Measurements from ENCODE around the gene CCDC180.
"Not testable (repeated sequence)": the region's sequence is repeated elsewhere in the genome, so short reads cannot be mapped to it uniquely, and the experiment has no call there.

CCDC180 gene

GRCh38 chr9:97311798-97312500 lies 4.5 kb downstream of the CCDC180 start:
- DNase-seq: no peak

GRCh38 chr9:97312556-97312955 lies 5.1 kb downstream of the CCDC180 start:
- no peak for DNase-seq

- no peak for DNase-seq
Measured at GRCh38 chr9:97313243-97313642, 5.8 kb downstream of the CCDC180 start.

GRCh38 chr9:97313746-97314145 lies 6.3 kb downstream of the CCDC180 start:
- DNase-seq: no peak

GRCh38 chr9:97314503-97314902 lies 7.0 kb downstream of the CCDC180 start:
- DNase-seq: no peak

GRCh38 chr9:97315550-97315949 lies 8.1 kb downstream of the CCDC180 start:
- no peak for DNase-seq

- DNase-seq: no peak
Measured at GRCh38 chr9:97316904-97317303, 9.4 kb downstream of the CCDC180 start.

GRCh38 chr9:97318433-97318832 lies 11.0 kb downstream of the CCDC180 start:
- DNase-seq: no peak

- DNase-seq: no peak
Measured at GRCh38 chr9:97319395-97319794, 11.9 kb downstream of the CCDC180 start.

GRCh38 chr9:97320080-97320642 lies 12.7 kb downstream of the CCDC180 start:
- DNase-seq: no peak

- no peak for DNase-seq
Measured at GRCh38 chr9:97321251-97321650, 13.8 kb downstream of the CCDC180 start.

- DNase-seq: no peak
Measured at GRCh38 chr9:97321691-97322090, 14.2 kb downstream of the CCDC180 start.

- no peak for DNase-seq
Measured at GRCh38 chr9:97322105-97322504, 14.6 kb downstream of the CCDC180 start.

GRCh38 chr9:97324954-97325353 lies 17.5 kb downstream of the CCDC180 start:
- DNase-seq: no peak

GRCh38 chr9:97327562-97327961 lies 20.1 kb downstream of the CCDC180 start:
- no peak for DNase-seq

- no peak for DNase-seq
Measured at GRCh38 chr9:97332993-97333392, 25.5 kb downstream of the CCDC180 start.

- not testable (repeated sequence) for DNase-seq
Measured at GRCh38 chr9:97335622-97336021, 28.2 kb downstream of the CCDC180 start.

GRCh38 chr9:97348871-97349270 lies 41.4 kb downstream of the CCDC180 start:
- no peak for DNase-seq

- DNase-seq: no peak
Measured at GRCh38 chr9:97349400-97349799, 41.9 kb downstream of the CCDC180 start.

- DNase-seq: no peak
Measured at GRCh38 chr9:97354637-97355036, 47.2 kb downstream of the CCDC180 start.

GRCh38 chr9:97357056-97357455 lies 49.6 kb downstream of the CCDC180 start:
- no peak for DNase-seq

Data from activated effector memory CD4-positive, alpha-beta T cell treated with Interleukin-2 at 50 U/mL for 16 hours (primary cell).